Kidney (tissue), 14 donors: Measurements from ENCODE around the gene BBC3. TPM values are rescaled to one million over a fixed set of nuclear protein-coding genes. Genes with fewer than 3 reads are reported as not detected.

Experiments
- DNase-seq, 5 donors: peaks; one replicate each; pipeline ENCODE4 v3.0.0-alpha.2; 2013 to 2020
- FAIRE-seq: peaks from 2 replicates; lab custom pipeline; 2012; peaks lifted over from hg19 to GRCh38; lab: Jason Lieb, UNC
- H3K27ac ChIP-seq, 2 donors: one replicate each; pipeline ENCODE4 v1.7.0; 2013; ENCODE audit warnings: low read depth in 2 of 2, low read length in 2 of 2, inconsistent platforms in 1 of 2
- H3K27me3 ChIP-seq: one replicate; pipeline ENCODE4 v1.7.1; 2013; ENCODE audit warnings: low read length, inconsistent platforms; ENCODE audit not compliant: control insufficient read depth, insufficient read depth
- H3K36me3 ChIP-seq, 3 donors: one replicate each; pipeline versions ENCODE4 v1.7.0 to v1.7.1; 2013; ENCODE audit warnings: low read length in 3 of 3, control low read depth in 1 of 3, inconsistent platforms in 1 of 3; ENCODE audit not compliant: insufficient read depth in 3 of 3, control insufficient read depth in 2 of 3
- H3K4me1 ChIP-seq, 3 donors: one replicate each; pipeline versions ENCODE4 v1.7.0 to v1.7.1; 2013; ENCODE audit warnings: low read length in 3 of 3, inconsistent platforms in 1 of 3, low read depth in 1 of 3; ENCODE audit not compliant: control insufficient read depth in 2 of 3, insufficient read depth in 2 of 3
- H3K4me3 ChIP-seq, 3 donors: one replicate each; pipeline versions ENCODE4 v1.7.0 to v1.8.1; 2013; ENCODE audit warnings: low read length in 3 of 3, control low read depth in 1 of 3, inconsistent platforms in 1 of 3
- H3K9ac ChIP-seq, 3 donors: one replicate each; pipeline versions ENCODE4 v1.7.0 to v1.7.1; 2013; ENCODE audit warnings: low read length in 3 of 3, control low read depth in 1 of 3, inconsistent platforms in 1 of 3
- H3K9me3 ChIP-seq, 3 donors: one replicate each; pipeline versions ENCODE4 v1.7.0 to v1.7.1; 2013; ENCODE audit warnings: low read length in 3 of 3, control low read depth in 1 of 3, inconsistent platforms in 1 of 3; ENCODE audit not compliant: control insufficient read depth in 2 of 3, insufficient read depth in 1 of 3
- intact Hi-C: fragments of 100-400 bp; cut with DNase I; formaldehyde crosslinking; loops from one replicate; pipeline ENCODE4 v1.11.1; 2022
- polyA plus RNA-seq: library from polyadenylated mRNA; stranded (reverse); fragments of 350-450 nt; fragmentation: Illumina TruSeq; extraction: RNeasy Lipid Tissue Mini Kit (QIAGEN cat#74804); gene quantifications from one replicate; pipeline ENCODE4 v1.2.3, GENCODE V29; 2014; ENCODE audit warnings: low read depth, low replicate concordance; ENCODE audit not compliant: insufficient read depth
- total RNA-seq: library from RNA; stranded (reverse); fragmentation: NEBNext Ultra II Directional; extraction: Animal tissue kit (Norgen Biotek cat#: 25700); gene quantifications from one replicate; pipeline ENCODE4 v1.2.1, GENCODE V29; 2021
- TF ChIP-seq, protein P1 (sequence below): IDR thresholded peaks from 3 replicates; pipeline ENCODE4 v1.5.1; 2012; ENCODE audit warnings: mild to moderate bottlenecking, moderate library complexity, borderline replicate concordance; ENCODE audit not compliant: insufficient read depth; ENCODE audit errors: extremely low read depth
- donor health status: control.
- donor health status: control.
- donor health status: control.
- donor health status: control.
- donor health status: control.
- donor health status: DM: yes; HTN: yes; CAD: no.
- donor health status: Normal renal cell carcinoma (clear cell type).

The BBC3 gene
- total and polyA plus RNA-seq, 2 donors from 2014 or later = 3.2 to 14.2 TPM

DNA sequence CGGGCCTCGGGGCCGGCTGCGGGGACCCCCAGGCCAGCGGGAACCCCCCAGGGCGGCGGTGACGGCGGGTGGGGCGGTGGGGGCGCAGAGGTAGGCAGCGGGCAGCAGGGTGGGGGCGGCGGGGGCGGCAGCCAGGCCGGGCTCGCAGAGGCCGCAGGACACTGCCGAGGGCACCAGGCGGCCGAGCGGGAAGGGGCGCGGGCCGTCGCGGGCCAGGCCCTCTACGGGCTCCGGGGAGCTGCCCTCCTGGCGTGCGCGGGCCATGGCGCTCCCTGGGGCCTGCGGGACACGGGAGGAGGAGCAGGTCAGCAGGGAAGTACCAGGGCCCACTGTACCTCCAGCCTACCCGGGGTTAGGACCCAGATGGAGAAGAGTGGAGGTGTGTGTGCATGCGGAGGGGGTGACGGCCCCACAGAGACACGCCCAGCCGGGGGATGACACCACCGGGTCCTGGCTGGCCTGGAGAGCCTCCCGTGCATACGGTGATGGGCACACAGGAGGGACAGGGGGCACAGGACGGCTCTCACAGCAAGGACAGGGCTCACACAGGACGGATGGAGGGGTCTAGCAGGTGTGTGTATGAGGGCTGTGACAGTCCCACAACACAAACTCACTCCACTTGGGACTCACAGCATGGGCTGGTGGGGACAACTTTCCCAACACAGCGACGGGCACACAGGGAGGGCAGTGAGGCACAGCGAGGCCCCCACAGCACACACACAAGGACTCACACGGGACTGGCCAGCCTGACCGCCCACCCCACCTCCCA, 2.6 kb downstream of the BBC3 start:
- DNase-seq (peak in 3 of 5 donors; percentile 38 to 89 (median 74)), FAIRE-seq (no peak)
- Histone ChIP-seq H3K9me3 (no peaks in the 10 kb centered on the region), H3K27me3 (peaks cover 10% of the 10 kb centered on the region), H3K4me1 (peaks cover 2 to 37% (median 14%) of the 10 kb centered on the region in 3 donors), H3K4me3 (peak overlapping the region in 2 of 3 donors; percentile 33 to 62), H3K36me3 (no peaks in the 10 kb centered on the region), H3K9ac (peak overlapping the region in 2 of 3 donors; percentile 65), H3K27ac (peak overlapping the region; percentile 99)
- intact Hi-C loops = no loop called here
- TF ChIP-seq, protein P1, sequence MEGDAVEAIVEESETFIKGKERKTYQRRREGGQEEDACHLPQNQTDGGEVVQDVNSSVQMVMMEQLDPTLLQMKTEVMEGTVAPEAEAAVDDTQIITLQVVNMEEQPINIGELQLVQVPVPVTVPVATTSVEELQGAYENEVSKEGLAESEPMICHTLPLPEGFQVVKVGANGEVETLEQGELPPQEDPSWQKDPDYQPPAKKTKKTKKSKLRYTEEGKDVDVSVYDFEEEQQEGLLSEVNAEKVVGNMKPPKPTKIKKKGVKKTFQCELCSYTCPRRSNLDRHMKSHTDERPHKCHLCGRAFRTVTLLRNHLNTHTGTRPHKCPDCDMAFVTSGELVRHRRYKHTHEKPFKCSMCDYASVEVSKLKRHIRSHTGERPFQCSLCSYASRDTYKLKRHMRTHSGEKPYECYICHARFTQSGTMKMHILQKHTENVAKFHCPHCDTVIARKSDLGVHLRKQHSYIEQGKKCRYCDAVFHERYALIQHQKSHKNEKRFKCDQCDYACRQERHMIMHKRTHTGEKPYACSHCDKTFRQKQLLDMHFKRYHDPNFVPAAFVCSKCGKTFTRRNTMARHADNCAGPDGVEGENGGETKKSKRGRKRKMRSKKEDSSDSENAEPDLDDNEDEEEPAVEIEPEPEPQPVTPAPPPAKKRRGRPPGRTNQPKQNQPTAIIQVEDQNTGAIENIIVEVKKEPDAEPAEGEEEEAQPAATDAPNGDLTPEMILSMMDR = no peak

DNA sequence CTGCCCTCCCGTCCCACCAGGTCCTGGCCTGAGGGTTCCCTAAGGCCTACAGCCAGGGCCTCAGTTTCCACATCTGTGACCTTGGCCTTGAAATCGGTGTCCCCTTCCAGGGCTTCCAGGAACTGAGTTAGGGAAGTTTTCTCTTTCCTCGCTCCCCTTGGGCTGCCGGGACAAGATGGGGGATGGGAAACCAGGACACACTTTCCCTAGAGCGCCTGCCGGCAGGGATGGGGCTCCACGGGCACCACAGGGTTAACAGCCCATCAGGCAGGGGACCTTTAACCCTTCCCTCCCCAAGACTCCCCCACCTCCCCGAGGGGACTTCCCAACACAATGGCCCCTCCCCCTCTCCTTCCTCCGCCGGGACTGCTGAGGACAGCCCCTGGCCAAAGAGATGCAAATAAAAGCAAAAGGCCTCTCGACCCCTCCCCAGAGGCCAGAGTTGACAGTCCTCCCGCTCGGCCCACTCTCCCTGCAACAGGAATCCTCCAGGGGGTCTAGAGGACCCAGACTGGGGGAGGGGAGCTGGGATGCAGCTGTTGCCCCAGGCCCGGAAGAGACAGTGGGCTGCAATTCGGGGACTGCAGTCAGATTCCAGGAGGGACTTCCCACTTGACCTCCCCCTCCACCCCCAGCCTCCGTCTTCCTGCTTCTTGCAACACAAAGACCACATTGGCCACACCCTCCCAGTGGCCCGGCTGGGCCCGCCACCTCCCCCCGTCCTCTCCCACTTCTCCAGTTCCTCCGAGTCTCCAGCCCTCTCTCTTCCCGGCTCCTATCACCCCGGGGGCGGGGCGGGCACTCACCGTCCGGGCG, 3.4 kb downstream of the BBC3 start:
- DNase-seq = peak; percentile 77 to 98 (median 90)
- Histone ChIP-seq H3K9ac (peak overlapping the region in 2 of 3 donors; percentile 58 to 93), H3K27ac (peak overlapping the region; percentile 99), H3K4me3 (peak overlapping the region in 2 of 3 donors; percentile 42 to 58), H3K36me3 (no peaks in the 10 kb centered on the region), H3K4me1 (peaks cover 2 to 36% (median 14%) of the 10 kb centered on the region in 3 donors), H3K9me3 (no peaks in the 10 kb centered on the region), H3K27me3 (peaks cover 10% of the 10 kb centered on the region)
- TF ChIP-seq, protein P1 = no peak
- no peak for FAIRE-seq
- intact Hi-C loops = no loop called here

DNA sequence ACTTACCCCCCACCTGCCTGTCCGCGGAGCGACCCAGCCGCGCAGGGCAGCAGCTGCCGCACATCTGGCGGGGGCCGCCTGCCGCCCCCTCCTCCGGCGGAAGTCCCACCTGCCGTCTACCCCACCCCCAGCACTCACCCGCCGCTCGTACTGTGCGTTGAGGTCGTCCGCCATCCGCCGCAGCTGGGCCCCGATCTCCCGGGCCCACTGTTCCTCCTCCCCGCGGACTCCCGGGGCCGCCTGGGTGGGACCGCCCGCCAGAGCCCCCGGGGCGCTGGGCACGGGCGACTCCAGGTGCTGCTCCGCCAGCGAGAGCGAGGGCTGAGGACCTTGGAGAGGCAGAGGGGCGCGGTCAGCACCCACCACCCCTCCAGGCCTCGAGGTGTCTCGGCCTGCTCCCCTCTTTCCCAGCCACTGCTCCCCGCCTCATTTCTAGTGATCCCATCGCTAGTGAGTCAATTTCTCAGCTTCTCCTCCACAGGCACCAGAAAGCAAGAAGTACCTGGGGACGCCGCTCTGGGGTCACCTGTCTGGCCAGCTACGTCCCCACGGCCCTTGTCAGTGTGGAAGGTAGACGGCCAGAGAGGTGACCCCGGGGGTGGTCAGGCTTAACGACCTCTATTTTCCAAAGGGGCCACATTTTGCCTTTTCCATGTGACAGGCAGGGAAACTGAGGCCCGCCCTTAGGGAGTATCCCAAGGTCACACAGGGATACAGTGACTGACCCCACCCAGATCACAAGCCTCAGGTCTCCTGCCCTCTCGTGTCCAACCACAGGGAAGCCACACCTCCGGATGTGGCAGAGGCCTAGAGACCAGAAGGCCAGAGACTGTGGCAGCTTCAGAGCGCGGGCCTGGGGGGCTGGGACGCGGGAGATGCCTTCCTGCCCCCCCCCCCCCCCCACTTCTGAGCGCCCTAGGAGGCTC, 4.3 kb downstream of the BBC3 start:
- Histone ChIP-seq H3K4me1 (peaks cover 2 to 33% (median 14%) of the 10 kb centered on the region in 3 donors), H3K27me3 (peaks cover 10% of the 10 kb centered on the region), H3K4me3 (peak overlapping the region in 2 of 3 donors; percentile 45 to 58), H3K9ac (peak overlapping the region in 2 of 3 donors; percentile 73 to 93), H3K9me3 (no peaks in the 10 kb centered on the region), H3K36me3 (no peaks in the 10 kb centered on the region), H3K27ac (peak overlapping the region; percentile 99)
- intact Hi-C loops = no loop called here
- no peak for FAIRE-seq
- peak in 3 of 5 donors; percentile 71 to 95 (median 83) for DNase-seq
- TF ChIP-seq, protein P1 = no peak
